HG03469 (cell line): ENCODE results near the gene ACTN2.
A peak's percentile ranks its signal among the peaks of the same experiment; 100 is the strongest.

ENCODE experiments used
- ATAC-seq: cut with Tn5 transposase; IDR thresholded peaks from one replicate; pipeline ENCODE4 v1.9.1; 2021; ENCODE audit warnings: mild to moderate bottlenecking, moderate library complexity, moderate number of reproducible peaks; ENCODE audit not compliant: unreplicated experiment

The ACTN2 gene

GRCh38 chr1:236765831-236766230 is 79.5 kb downstream of the ACTN2 start:
- no peak for ATAC-seq

- ATAC-seq = no peak
Observed at GRCh38 chr1:236766506-236766905, 80.2 kb downstream of the ACTN2 start.

GRCh38 chr1:236767276-236767675 is 81.0 kb downstream of the ACTN2 start:
- no peak for ATAC-seq

- no peak for ATAC-seq
Observed at GRCh38 chr1:236768601-236769000, 82.3 kb downstream of the ACTN2 start.

- no peak for ATAC-seq
Observed at GRCh38 chr1:236773919-236774318, 87.6 kb downstream of the ACTN2 start.

- no peak for ATAC-seq
Observed at GRCh38 chr1:236774926-236775325, 88.6 kb downstream of the ACTN2 start.

GRCh38 chr1:236779312-236779711 is 93.0 kb downstream of the ACTN2 start:
- ATAC-seq = no peak

GRCh38 chr1:236785477-236785876 is 99.2 kb downstream of the ACTN2 start:
- ATAC-seq = no peak

- no peak for ATAC-seq
Observed at GRCh38 chr1:236786453-236786852, 100.2 kb downstream of the ACTN2 start.

- ATAC-seq = no peak
Observed at GRCh38 chr1:236794585-236795034, 108.3 kb downstream of the ACTN2 start.

GRCh38 chr1:236795035-236795756 is 108.9 kb downstream of the ACTN2 start, which contains the start of gene MTR:
TSS of gene MTR (plus strand) at chr1:236795292. CDS start at chr1:236795704, 412 bp downstream.
- peak; percentile 97 for ATAC-seq

- ATAC-seq = peak; percentile 14
Observed at GRCh38 chr1:236795757-236796667, 109.7 kb downstream of the ACTN2 start.

GRCh38 chr1:236799001-236799400 is 112.7 kb downstream of the ACTN2 start:
- no peak for ATAC-seq

GRCh38 chr1:236800002-236800620 is 113.8 kb downstream of the ACTN2 start:
- ATAC-seq = no peak

GRCh38 chr1:236800623-236801022 is 114.3 kb downstream of the ACTN2 start:
- no peak for ATAC-seq

GRCh38 chr1:236802264-236802663 is 116.0 kb downstream of the ACTN2 start:
- ATAC-seq = no peak

- ATAC-seq = no peak
Observed at GRCh38 chr1:236806634-236807033, 120.3 kb downstream of the ACTN2 start.

- ATAC-seq = no peak
Observed at GRCh38 chr1:236808005-236808404, 121.7 kb downstream of the ACTN2 start.

GRCh38 chr1:236808564-236809130 is 122.3 kb downstream of the ACTN2 start:
- ATAC-seq = no peak

- no peak for ATAC-seq
Observed at GRCh38 chr1:236809148-236809547, 122.8 kb downstream of the ACTN2 start.

GRCh38 chr1:236810018-236810417 is 123.7 kb downstream of the ACTN2 start:
- no peak for ATAC-seq
